ENCODE measurements around the gene CCDC192. TPM values are rescaled to one million over a fixed set of nuclear protein-coding genes. Genes with fewer than 3 reads are reported as not detected.
"Not testable (repeated sequence)": the region's sequence is repeated elsewhere in the genome, so short reads cannot be mapped to it uniquely, and the experiment has no call there.

Gene CCDC192
- total RNA-seq, 1 donor = not detected

DNA sequence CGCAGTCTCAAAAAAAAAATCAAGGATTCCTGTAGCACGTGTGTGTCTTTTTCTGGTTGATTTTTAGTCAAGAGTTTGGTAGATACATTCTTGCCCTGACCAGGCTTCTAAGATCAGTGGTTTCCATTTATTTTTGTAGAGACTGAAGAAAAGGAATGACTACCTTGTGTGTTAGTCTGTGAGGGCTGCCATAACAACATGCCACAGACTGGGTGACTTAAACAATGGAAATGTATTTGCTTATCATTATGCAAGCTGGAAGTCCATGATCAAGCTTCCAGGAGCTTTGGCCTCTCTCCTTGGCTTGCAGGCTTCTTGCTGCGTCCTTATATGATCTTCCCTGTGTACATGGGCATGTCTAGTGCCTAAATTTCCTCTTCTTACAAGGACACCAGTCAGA lies 127.0 kb downstream of the CCDC192 start:
- H3K9me3 ChIP-seq (ENCODE audit: low read depth, low read length) = no peaks in the 10 kb centered on the region
- H3K4me1 ChIP-seq (ENCODE audit: insufficient read depth, low read length) = no peaks in the 10 kb centered on the region
- H3K27me3 ChIP-seq (ENCODE audit: insufficient read depth, low read length) = no peaks in the 10 kb centered on the region
- no peak overlapping the region for H3K4me3 ChIP-seq (ENCODE audit: low read length)

GRCh38 chr5:127830829-127831598 lies 127.8 kb downstream of the CCDC192 start:
- Histone ChIP-seq H3K4me1 (ENCODE audit: insufficient read depth, low read length) (no peaks in the 10 kb centered on the region), H3K27me3 (ENCODE audit: insufficient read depth, low read length) (no peaks in the 10 kb centered on the region), H3K9me3 (ENCODE audit: low read depth, low read length) (no peaks in the 10 kb centered on the region), H3K4me3 (ENCODE audit: low read length) (no peak overlapping the region)

DNA sequence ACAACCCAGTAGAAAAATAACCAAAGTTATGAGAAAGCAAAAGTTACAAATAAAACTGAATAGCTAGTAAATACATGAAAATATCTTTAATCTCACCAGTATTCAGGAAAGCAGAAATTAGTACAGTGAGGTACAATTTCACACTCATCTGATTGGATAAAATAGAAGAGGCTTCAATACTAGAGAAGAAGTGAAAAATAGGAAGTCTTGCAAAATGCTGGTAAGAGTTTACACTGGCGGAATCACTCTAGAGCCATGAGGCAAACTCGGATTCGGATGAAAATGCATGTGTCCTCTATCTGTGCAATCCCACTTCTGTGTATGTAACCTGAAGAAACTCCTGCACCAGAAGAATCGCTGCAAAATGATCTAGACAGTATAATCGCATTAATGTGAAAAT lies 128.9 kb downstream of the CCDC192 start:
- no peaks in the 10 kb centered on the region for H3K9me3 ChIP-seq (ENCODE audit: low read depth, low read length)
- H3K4me1 ChIP-seq (ENCODE audit: insufficient read depth, low read length) = no peaks in the 10 kb centered on the region
- H3K4me3 ChIP-seq (ENCODE audit: low read length) = no peak overlapping the region
- H3K27me3 ChIP-seq (ENCODE audit: insufficient read depth, low read length) = no peaks in the 10 kb centered on the region

DNA sequence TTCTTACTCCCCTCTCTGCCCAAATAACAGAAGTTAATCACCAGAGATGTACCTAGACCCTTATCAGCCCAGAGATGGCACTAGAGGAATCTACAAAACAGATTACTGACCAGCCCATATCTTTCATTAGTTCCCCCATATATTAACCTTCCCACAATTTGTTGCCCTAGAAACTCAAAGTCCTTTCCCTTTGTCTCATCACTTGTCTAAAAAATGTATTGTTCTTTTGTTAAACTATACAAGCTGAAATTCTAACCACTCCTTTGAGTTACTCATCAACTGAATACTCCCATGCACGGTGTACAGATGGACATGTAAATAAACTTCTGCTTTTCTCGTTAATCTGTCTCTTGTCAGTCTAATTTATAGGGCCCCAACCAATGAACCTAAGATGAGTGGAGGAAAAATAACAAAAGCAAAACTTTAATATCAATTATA lies 130.9 kb downstream of the CCDC192 start:
- peaks cover 5% of the 10 kb centered on the region for H3K4me1 ChIP-seq (ENCODE audit: insufficient read depth, low read length)
- no peak overlapping the region for H3K4me3 ChIP-seq (ENCODE audit: low read length)
- H3K9me3 ChIP-seq (ENCODE audit: low read depth, low read length) = no peaks in the 10 kb centered on the region
- H3K27me3 ChIP-seq (ENCODE audit: insufficient read depth, low read length) = no peaks in the 10 kb centered on the region

GRCh38 chr5:127834554-127834953 lies 131.4 kb downstream of the CCDC192 start:
- H3K9me3 ChIP-seq (ENCODE audit: low read depth, low read length) = no peaks in the 10 kb centered on the region
- no peak overlapping the region for H3K4me3 ChIP-seq (ENCODE audit: low read length)
- peaks cover 5% of the 10 kb centered on the region for H3K4me1 ChIP-seq (ENCODE audit: insufficient read depth, low read length)
- no peaks in the 10 kb centered on the region for H3K27me3 ChIP-seq (ENCODE audit: insufficient read depth, low read length)

DNA sequence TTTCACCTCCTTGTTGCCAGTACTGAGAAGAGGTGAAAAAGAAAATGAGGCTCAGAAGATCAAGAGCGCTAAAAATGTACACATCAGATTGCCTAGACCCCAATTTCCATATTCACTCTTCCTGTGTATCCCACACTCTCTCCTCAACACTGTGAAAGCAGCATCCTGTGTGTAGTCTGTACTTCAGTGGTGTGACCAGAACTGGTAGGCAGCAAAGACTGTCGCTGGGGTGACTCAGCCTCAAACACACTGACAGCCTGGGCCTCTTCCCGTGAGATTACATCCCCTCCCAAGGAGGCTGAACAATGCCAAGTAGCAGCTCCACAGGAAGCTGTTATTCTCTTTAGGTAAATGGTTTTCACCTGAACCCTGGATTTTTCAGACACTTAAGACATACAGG lies 135.5 kb downstream of the CCDC192 start:
- peaks cover 9% of the 10 kb centered on the region for H3K4me1 ChIP-seq (ENCODE audit: insufficient read depth, low read length)
- no peaks in the 10 kb centered on the region for H3K9me3 ChIP-seq (ENCODE audit: low read depth, low read length)
- H3K27me3 ChIP-seq (ENCODE audit: insufficient read depth, low read length) = no peaks in the 10 kb centered on the region
- no peak overlapping the region for H3K4me3 ChIP-seq (ENCODE audit: low read length)

GRCh38 chr5:127839072-127839471 lies 135.9 kb downstream of the CCDC192 start:
- Histone ChIP-seq H3K27me3 (ENCODE audit: insufficient read depth, low read length) (no peaks in the 10 kb centered on the region), H3K9me3 (ENCODE audit: low read depth, low read length) (no peaks in the 10 kb centered on the region), H3K4me3 (ENCODE audit: low read length) (no peak overlapping the region), H3K4me1 (ENCODE audit: insufficient read depth, low read length) (peaks cover 9% of the 10 kb centered on the region)

- Histone ChIP-seq H3K9me3 (ENCODE audit: low read depth, low read length) (no peaks in the 10 kb centered on the region), H3K4me1 (ENCODE audit: insufficient read depth, low read length) (peaks cover 9% of the 10 kb centered on the region), H3K4me3 (ENCODE audit: low read length) (no peak overlapping the region), H3K27me3 (ENCODE audit: insufficient read depth, low read length) (no peaks in the 10 kb centered on the region)
Measured at GRCh38 chr5:127839496-127840197, 136.5 kb downstream of the CCDC192 start.

DNA sequence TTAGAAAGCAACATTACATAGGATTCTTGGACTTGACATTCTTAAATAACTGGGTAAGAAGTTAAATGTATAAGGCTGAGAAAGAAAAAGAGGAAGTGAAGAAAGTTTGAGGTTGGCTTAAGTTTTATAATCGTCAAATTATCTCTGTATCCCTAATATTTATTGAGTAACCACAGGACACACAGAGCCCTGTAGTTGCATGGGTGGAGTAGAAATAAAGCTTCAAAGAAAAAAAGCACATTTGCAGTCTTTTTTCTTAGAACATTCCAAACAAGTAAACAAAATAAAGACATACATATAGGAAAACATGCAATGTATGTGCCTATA lies 137.0 kb downstream of the CCDC192 start:
- Histone ChIP-seq H3K4me1 (ENCODE audit: insufficient read depth, low read length) (peaks cover 9% of the 10 kb centered on the region), H3K27me3 (ENCODE audit: insufficient read depth, low read length) (no peaks in the 10 kb centered on the region), H3K4me3 (ENCODE audit: low read length) (no peak overlapping the region), H3K9me3 (ENCODE audit: low read depth, low read length) (no peaks in the 10 kb centered on the region)

- Histone ChIP-seq H3K9me3 (ENCODE audit: low read depth, low read length) (no peaks in the 10 kb centered on the region), H3K4me1 (ENCODE audit: insufficient read depth, low read length) (peaks cover 9% of the 10 kb centered on the region)
Measured at GRCh38 chr5:127840809-127841208, 137.6 kb downstream of the CCDC192 start.

GRCh38 chr5:127844581-127845021 lies 141.4 kb downstream of the CCDC192 start:
- Histone ChIP-seq H3K9me3 (ENCODE audit: low read depth, low read length) (no peaks in the 10 kb centered on the region), H3K4me3 (ENCODE audit: low read length) (no peak overlapping the region), H3K4me1 (ENCODE audit: insufficient read depth, low read length) (peaks cover 4% of the 10 kb centered on the region), H3K27me3 (ENCODE audit: insufficient read depth, low read length) (no peaks in the 10 kb centered on the region)

More at GRCh38 chr5:127840809-127841208, 137.6 kb downstream of the CCDC192 start:
- no peaks in the 10 kb centered on the region for H3K27me3 ChIP-seq (ENCODE audit: insufficient read depth, low read length)
- no peak overlapping the region for H3K4me3 ChIP-seq (ENCODE audit: low read length)

DNA sequence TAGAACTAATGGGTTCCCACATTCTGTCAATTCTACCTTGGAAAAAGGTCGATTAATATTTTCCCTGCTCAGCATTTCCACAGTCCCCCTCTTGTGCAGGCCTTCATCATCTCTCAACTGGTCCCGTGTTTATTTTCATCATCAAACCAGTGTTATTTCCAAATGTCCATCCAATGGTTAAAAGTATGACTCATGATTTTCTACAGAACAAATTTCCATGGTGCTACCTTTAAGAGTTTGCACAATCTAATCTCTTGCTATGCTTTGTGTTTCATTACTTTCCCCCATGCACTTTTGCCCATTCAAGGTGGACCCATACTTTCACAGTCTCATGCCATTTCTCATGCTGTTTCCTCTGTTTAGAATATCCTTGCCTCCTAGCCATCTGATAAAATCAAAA lies 143.7 kb downstream of the CCDC192 start:
- Histone ChIP-seq H3K9me3 (ENCODE audit: low read depth, low read length) (no peaks in the 10 kb centered on the region), H3K4me3 (ENCODE audit: low read length) (no peak overlapping the region), H3K4me1 (ENCODE audit: insufficient read depth, low read length) (no peaks in the 10 kb centered on the region), H3K27me3 (ENCODE audit: insufficient read depth, low read length) (no peaks in the 10 kb centered on the region)

DNA sequence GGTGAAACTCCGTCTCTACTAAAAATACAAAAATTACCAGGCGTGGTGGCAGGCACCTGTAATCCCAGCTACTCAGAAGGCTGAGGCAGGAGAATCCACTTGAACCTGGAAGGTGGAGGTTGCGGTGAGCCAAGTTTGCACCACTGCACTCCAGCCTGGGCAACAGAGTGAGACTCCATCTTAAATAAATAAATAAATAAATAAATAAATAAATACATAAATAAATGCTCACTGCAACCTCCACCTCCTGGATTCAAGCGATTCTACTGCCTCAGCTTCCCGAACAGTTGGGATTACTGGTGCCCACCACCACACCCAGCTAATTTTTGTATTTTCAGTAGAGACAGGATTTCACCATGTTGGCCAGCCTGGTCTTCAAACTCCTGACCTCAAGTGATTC lies 144.4 kb downstream of the CCDC192 start:
- not testable (repeated sequence) for H3K4me1 ChIP-seq (ENCODE audit: insufficient read depth, low read length); H3K27me3 ChIP-seq (ENCODE audit: insufficient read depth, low read length); H3K4me3 ChIP-seq (ENCODE audit: low read length); H3K9me3 ChIP-seq (ENCODE audit: low read depth, low read length)

GRCh38 chr5:127848098-127848497 lies 144.9 kb downstream of the CCDC192 start:
- H3K9me3 ChIP-seq (ENCODE audit: low read depth, low read length) = no peaks in the 10 kb centered on the region
- H3K27me3 ChIP-seq (ENCODE audit: insufficient read depth, low read length) = no peaks in the 10 kb centered on the region
- H3K4me3 ChIP-seq (ENCODE audit: low read length) = no peak overlapping the region
- no peaks in the 10 kb centered on the region for H3K4me1 ChIP-seq (ENCODE audit: insufficient read depth, low read length)

DNA sequence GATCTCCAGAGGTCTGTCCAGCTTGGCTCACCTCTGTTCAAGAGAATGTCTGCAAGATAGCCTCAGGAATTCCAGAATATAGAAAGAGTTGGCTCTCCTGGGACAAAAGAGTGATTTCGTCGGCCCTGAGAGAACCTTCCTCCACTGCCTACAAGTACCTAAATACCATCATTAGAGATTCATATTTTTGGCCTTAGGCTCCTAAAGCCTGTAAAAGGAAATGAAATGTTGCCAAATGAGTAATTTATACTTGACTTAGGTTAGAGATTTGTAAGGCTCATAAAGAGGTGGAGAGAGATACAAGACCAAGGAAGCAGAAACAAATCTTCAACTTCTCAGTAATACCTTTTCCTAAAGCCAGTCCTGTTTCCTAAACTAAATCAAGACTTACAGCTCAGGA lies 146.2 kb downstream of the CCDC192 start:
- no peak overlapping the region for H3K4me3 ChIP-seq (ENCODE audit: low read length)
- no peaks in the 10 kb centered on the region for H3K9me3 ChIP-seq (ENCODE audit: low read depth, low read length)
- no peaks in the 10 kb centered on the region for H3K27me3 ChIP-seq (ENCODE audit: insufficient read depth, low read length)
- H3K4me1 ChIP-seq (ENCODE audit: insufficient read depth, low read length) = no peaks in the 10 kb centered on the region

DNA sequence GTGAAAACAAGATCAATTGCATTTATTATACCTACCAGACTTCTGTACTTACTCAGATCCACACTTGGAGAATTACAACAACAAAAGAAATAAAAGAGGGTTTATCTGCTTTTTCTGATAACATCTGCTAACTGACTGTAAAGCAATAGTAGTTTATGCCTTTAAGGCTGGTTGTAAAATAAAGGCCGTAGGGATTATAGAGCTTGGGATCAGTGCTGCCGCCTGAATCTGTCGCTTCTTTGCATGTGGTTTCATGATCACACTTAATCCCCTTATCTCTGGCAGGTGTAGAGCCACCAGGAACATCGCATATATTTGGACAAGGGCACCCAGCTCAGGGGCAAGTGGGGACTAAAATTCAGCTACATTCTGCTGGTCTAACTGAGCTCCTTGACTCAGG lies 146.7 kb downstream of the CCDC192 start:
- no peaks in the 10 kb centered on the region for H3K4me1 ChIP-seq (ENCODE audit: insufficient read depth, low read length)
- no peaks in the 10 kb centered on the region for H3K27me3 ChIP-seq (ENCODE audit: insufficient read depth, low read length)
- H3K4me3 ChIP-seq (ENCODE audit: low read length) = no peak overlapping the region
- H3K9me3 ChIP-seq (ENCODE audit: low read depth, low read length) = no peaks in the 10 kb centered on the region

Measured in mononuclear cell (primary cell).